Keratinocyte (primary cell): ENCODE data around the gene SHROOM1.

ENCODE experiments used
- CTCF ChIP-seq, 3 experiments: IDR thresholded peaks in 1 of 3; conservative IDR thresholded peaks in 1 of 3; optimal IDR thresholded peaks in 1 of 3; 2 replicates in 2 of 3; 3 replicates in 1 of 3; pipeline versions ENCODE3 to v1.5.1; 2011; ENCODE audit warnings: low read length in 3 of 3, mild to moderate bottlenecking in 3 of 3, moderate library complexity in 2 of 3, control low read depth in 1 of 3, inconsistent platforms in 1 of 3; ENCODE audit not compliant: insufficient read depth in 2 of 3; ENCODE audit errors: extremely low read depth in 1 of 3
- EZH2 ChIP-seq: IDR thresholded peaks from one replicate; pipeline ENCODE4 v1.6.1; 2012; ENCODE audit warnings: inconsistent platforms, mild to moderate bottlenecking, low read length, moderate library complexity

GRCh38 chr5:132838516-132839282 lies 8.3 kb upstream of the SHROOM1 start:
- TF ChIP-seq EZH2, result no peak
- no peak for TF ChIP-seq CTCF (optimal IDR thresholded peaks at IDR 0.05 in 1 of 3, IDR thresholded peaks at IDR 0.05 in 1 of 3, conservative IDR thresholded peaks at IDR 0.05 in 1 of 3; ENCODE audit: extremely low read depth in 1 of 3, insufficient read depth in 2 of 3, low read length in 3 of 3)
